B cell (primary cell): ENCODE data around the gene TMEM163. TPM values are rescaled to one million over a fixed set of nuclear protein-coding genes. Genes with fewer than 3 reads are reported as not detected.

ENCODE experiments used
- ATAC-seq: fragments of 200-7000 bp; cut with Tn5 transposase; one replicate; pipeline ENCODE4 v1.10.0; 2021; ENCODE audit warnings: low read depth, mild to moderate bottlenecking, moderate number of reproducible peaks, moderate library complexity
- CTCF ChIA-PET: fragments of 350-600 bp; sonication (Branson Sonifier 250); formaldehyde crosslinking; loops from one replicate; lab custom pipeline; 2021; ENCODE audit warnings: antibody characterized with exemption, inconsistent platforms; lab: Charles Lee
- POLR2A ChIA-PET: fragments of 350-600 bp; sonication (Branson Sonifier 250); formaldehyde crosslinking; loops from one replicate; lab custom pipeline; 2021; ENCODE audit warnings: antibody characterized with exemption; lab: Charles Lee
- DNase-seq: peaks from one replicate; pipeline ENCODE4 v3.0.0; 2013
- H2AFZ ChIP-seq: 2 replicates; pipeline ENCODE4 v1.6.1; 2012; ENCODE audit warnings: mild to moderate bottlenecking, low read depth, low read length; ENCODE audit not compliant: insufficient read depth, poor library complexity, severe bottlenecking
- H3K27ac ChIP-seq, 2 donors: 1 replicate in 1 of 2; 2 replicates in 1 of 2; pipeline ENCODE4 v1.5.1; 2012 to 2013; ENCODE audit warnings: low read length in 2 of 2, mild to moderate bottlenecking in 2 of 2, moderate library complexity in 1 of 2
- H3K27me3 ChIP-seq, 4 experiments: fragments of 200-600 bp in 1 of 4; sonication (generic) in 1 of 4; replicated peaks in 1 of 4; 1 replicate in 2 of 4; 2 replicates in 2 of 4; pipeline versions ENCODE4 v1.6.1 to v1.7.0; 2013 to 2016; ENCODE audit warnings: low read length in 3 of 4, mild to moderate bottlenecking in 2 of 4, mixed read lengths in 1 of 4, moderate library complexity in 1 of 4; ENCODE audit not compliant: insufficient read depth in 4 of 4, control insufficient read depth in 3 of 4; ENCODE audit errors: control extremely low read depth in 1 of 4
- H3K36me3 ChIP-seq, 2 experiments: replicated peaks in 1 of 2; 1 replicate in 1 of 2; 2 replicates in 1 of 2; pipeline versions ENCODE4 v1.6.1 to v1.7.1; 2013; ENCODE audit warnings: low read length in 1 of 2; ENCODE audit not compliant: insufficient read depth in 2 of 2, control insufficient read depth in 1 of 2; ENCODE audit errors: control extremely low read depth in 1 of 2, extremely low read depth in 1 of 2
- H3K4me1 ChIP-seq, 2 donors: fragments of 200-600 bp in 1 of 2; sonication (generic) in 1 of 2; 1 replicate in 1 of 2; 2 replicates in 1 of 2; pipeline versions ENCODE4 v1.5.1 to v1.6.1; 2013 to 2017; ENCODE audit warnings: low read length in 2 of 2; ENCODE audit not compliant: control insufficient read depth in 2 of 2, insufficient read depth in 2 of 2
- H3K4me2 ChIP-seq: replicated peaks from 2 replicates; pipeline ENCODE3; 2012; ENCODE audit warnings: mild to moderate bottlenecking, low read depth, low read length; ENCODE audit not compliant: poor library complexity, severe bottlenecking
- H3K4me3 ChIP-seq, 5 experiments: fragments of 200-600 bp in 1 of 5; sonication (generic) in 1 of 5; 1 replicate in 3 of 5; 2 replicates in 2 of 5; pipeline versions ENCODE4 v1.5.1 to v1.7.0; 2011 to 2016; ENCODE audit warnings: low read length in 4 of 5, mild to moderate bottlenecking in 4 of 5, low read depth in 2 of 5, control low read depth in 1 of 5, moderate library complexity in 1 of 5; ENCODE audit not compliant: insufficient read depth in 1 of 5; ENCODE audit errors: control extremely low read depth in 1 of 5, extremely low read depth in 1 of 5
- H3K79me2 ChIP-seq: fragments of 200-600 bp; sonication (generic); one replicate; pipeline ENCODE4 v1.6.0; 2016; ENCODE audit warnings: low read length; ENCODE audit not compliant: control insufficient read depth, insufficient read depth
- H3K9ac ChIP-seq: fragments of 200-600 bp; sonication (generic); 2 replicates; pipeline ENCODE4 v1.6.1; 2017; ENCODE audit warnings: mild to moderate bottlenecking, low read length, moderate library complexity
- H3K9me3 ChIP-seq, 3 donors: one replicate each; pipeline versions ENCODE4 v1.6.1 to v1.7.1; 2013; ENCODE audit warnings: low read length in 2 of 3; ENCODE audit not compliant: control insufficient read depth in 2 of 3, insufficient read depth in 1 of 3; ENCODE audit errors: control extremely low read depth in 1 of 3
- H4K20me1 ChIP-seq: 2 replicates; pipeline ENCODE4 v1.6.0; 2012; ENCODE audit warnings: mild to moderate bottlenecking, low read length; ENCODE audit not compliant: insufficient read depth, control insufficient read depth, poor library complexity, severe bottlenecking
- H3K27ac Mint-ChIP-seq: one replicate; pipeline ENCODE4 v1.8.0; 2021; ENCODE audit warnings: mixed read lengths
- H3K27me3 Mint-ChIP-seq: one replicate; pipeline ENCODE4 v1.8.0; 2021; ENCODE audit warnings: mixed read lengths
- H3K4me1 Mint-ChIP-seq: one replicate; pipeline ENCODE4 v1.8.0; 2021; ENCODE audit warnings: mixed read lengths
- H3K4me3 Mint-ChIP-seq: one replicate; pipeline ENCODE4 v1.8.0; 2021; ENCODE audit warnings: mixed read lengths
- H3K9me3 Mint-ChIP-seq: one replicate; pipeline ENCODE4 v1.8.0; 2022; ENCODE audit warnings: mixed read lengths; ENCODE audit not compliant: insufficient read depth
- CTCF ChIP-seq: fragments of 200-600 bp; IDR thresholded peaks from one replicate; pipeline ENCODE4 v1.8.0; 2022; ENCODE audit warnings: antibody characterized with exemption, mild to moderate bottlenecking
- EZH2 ChIP-seq: IDR thresholded peaks from 2 replicates; pipeline ENCODE4 v1.6.1; 2012; ENCODE audit warnings: borderline replicate concordance, low read depth, mild to moderate bottlenecking, moderate library complexity, low read length; ENCODE audit not compliant: insufficient read depth, poor library complexity, severe bottlenecking
- WGBS: methylation state at CpG from one replicate; pipeline ENCODE4 v1.1.5; 2013; ENCODE audit warnings: missing lambda C conversion rate; ENCODE audit not compliant: insufficient coverage; 5-methylcytosine and 5-hydroxymethylcytosine counted together
- intact Hi-C: fragments of 100-400 bp; cut with micrococcal nuclease; formaldehyde crosslinking; loops from one replicate; pipeline ENCODE4 v1.10.0; 2022
- polyA plus RNA-seq: library from polyadenylated mRNA; depleted of rRNA; stranded (reverse); fragments of >200 nt; gene quantifications from 2 replicates; pipeline ENCODE4 v1.2.3, GENCODE V29; 2012
- total RNA-seq, 2 donors: library from RNA; stranded (reverse); fragments of 120-200 nt in 1 of 2; gene quantifications; 1 replicate in 1 of 2; 2 replicates in 1 of 2; pipeline versions ENCODE4 v1.2.3 to v1.2.4, GENCODE V29; 2013 to 2022

TMEM163 gene
- total and polyA plus RNA-seq, 2 donors (not counting 1 experiment from before 2014, with no cell fraction given), result 2.6 to 5.6 TPM

DNA sequence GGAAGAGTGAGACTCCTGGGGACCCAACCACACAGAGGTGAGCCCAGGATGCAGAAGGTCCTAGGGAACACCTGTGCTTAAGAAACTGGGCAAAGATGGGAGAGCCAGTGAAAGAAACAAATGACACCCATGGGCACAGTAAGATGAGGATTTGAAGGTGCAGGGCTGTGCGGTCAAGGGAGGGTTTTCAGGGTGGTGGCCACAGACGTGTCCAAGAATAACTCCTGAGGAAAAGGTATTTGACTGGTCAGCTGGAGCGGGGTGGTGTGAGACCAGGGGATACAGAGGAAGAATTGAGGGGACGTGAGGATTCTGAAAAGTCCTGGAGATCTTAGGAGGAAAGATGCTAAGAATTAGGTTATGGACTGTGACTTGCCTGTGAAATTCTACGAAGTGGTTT is 142.9 kb downstream of the TMEM163 start:
- TF ChIP-seq EZH2 (no peak), CTCF (no peak)
- DNase-seq (no peak), ATAC-seq (no peak)
- no peaks in the 10 kb centered on the region for H4K20me1 ChIP-seq
- POLR2A ChIA-PET, result no interaction called here
- Mint-ChIP-seq H3K4me1 (peaks cover 2% of the 10 kb centered on the region), H3K4me3 (no peak overlapping the region), H3K27me3 (no peaks in the 10 kb centered on the region), H3K27ac (no peak overlapping the region), H3K9me3 (no peaks in the 10 kb centered on the region)
- no peaks in the 10 kb centered on the region for H3K36me3 ChIP-seq
- no peaks in the 10 kb centered on the region for H3K27me3 ChIP-seq
- H3K9ac ChIP-seq, result no peak overlapping the region
- 88% methylated on average over 4 of the region's 5 CpGs for WGBS
- no peak overlapping the region for H2AFZ ChIP-seq
- intact Hi-C loops, result loop anchor here (1.0 kb wide), 1 partner anchor 322 kb away; no protein-coding TSS in a partner anchor
- no peak overlapping the region for H3K4me2 ChIP-seq
- H3K79me2 ChIP-seq, result no peaks in the 10 kb centered on the region
- H3K4me1 ChIP-seq, result peaks cover 0 to 2% of the 10 kb centered on the region in 2 donors
- H3K9me3 ChIP-seq, result no peaks in the 10 kb centered on the region
- H3K27ac ChIP-seq, result no peak overlapping the region
- no peak overlapping the region for H3K4me3 ChIP-seq
- CTCF ChIA-PET, result interaction anchor here (2.1 kb wide), 1 partner anchor 322 kb away, joined by 6 read pairs; no protein-coding TSS in a partner anchor

DNA sequence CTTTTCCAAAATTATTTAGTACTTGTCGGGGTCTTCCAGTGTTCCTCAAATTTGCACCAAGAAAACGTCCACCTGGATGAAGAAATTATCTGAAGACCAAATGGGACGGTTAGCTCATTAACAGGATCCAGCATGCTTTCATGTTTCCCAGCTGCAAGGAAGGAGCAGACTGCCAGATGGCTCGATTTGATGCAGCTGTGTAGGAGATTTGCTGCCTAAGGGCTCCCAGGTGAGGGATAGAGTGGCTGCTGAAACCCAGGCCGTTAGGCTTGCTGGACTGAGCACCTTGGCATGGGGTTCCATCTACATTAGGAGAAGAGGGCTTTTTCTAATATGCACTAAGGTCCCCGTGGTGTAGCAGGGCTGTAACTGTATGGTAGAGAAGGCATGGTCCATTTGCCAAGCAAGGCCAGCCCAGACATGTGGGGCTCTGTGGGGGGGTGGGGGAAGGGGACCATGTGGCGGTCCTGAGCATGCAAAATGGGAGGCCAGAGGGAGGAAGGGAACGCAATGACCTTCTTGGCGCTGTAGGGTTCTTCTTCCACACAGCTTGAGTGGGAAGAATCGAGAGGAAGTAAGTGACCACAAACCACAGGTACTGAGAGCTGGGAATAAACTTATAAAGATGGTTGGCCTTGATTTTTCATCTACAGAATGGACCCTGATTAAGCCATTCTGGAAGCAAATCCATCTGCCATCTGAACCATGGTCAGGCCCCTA is 144.0 kb downstream of the TMEM163 start:
- 79% methylated on average over 8 of the region's 10 CpGs for WGBS
- H3K9me3 Mint-ChIP-seq, result no peaks in the 10 kb centered on the region
- POLR2A ChIA-PET, result no interaction called here
- no peak overlapping the region for H3K4me3 Mint-ChIP-seq
- Histone ChIP-seq H3K27ac (no peak overlapping the region), H3K9ac (no peak overlapping the region), H3K4me1 (peaks cover 0 to 4% of the 10 kb centered on the region in 2 donors), H3K27me3 (no peaks in the 10 kb centered on the region), H2AFZ (no peak overlapping the region), H3K9me3 (no peaks in the 10 kb centered on the region), H3K4me2 (no peak overlapping the region), H3K79me2 (no peaks in the 10 kb centered on the region), H3K4me3 (no peak overlapping the region), H4K20me1 (no peaks in the 10 kb centered on the region), H3K36me3 (no peaks in the 10 kb centered on the region)
- CTCF ChIA-PET, result interaction anchor here (2.1 kb wide), 1 partner anchor 324 kb away, joined by 6 read pairs; no protein-coding TSS in a partner anchor
- peaks cover 10% of the 10 kb centered on the region for H3K4me1 Mint-ChIP-seq
- no peak overlapping the region for H3K27ac Mint-ChIP-seq
- DNase-seq (no peak), ATAC-seq (no peak)
- TF ChIP-seq CTCF, result no peak
- TF ChIP-seq EZH2, result no peak
- no peaks in the 10 kb centered on the region for H3K27me3 Mint-ChIP-seq
- intact Hi-C loops, result no loop called here
